Activated gamma-delta T cell treated with Interleukin-2 at 50 U/mL for 16 hours (primary cell): ENCODE data around the gene KRTAP19-5.
"Not testable (repeated sequence)": the region's sequence is repeated elsewhere in the genome, so short reads cannot be mapped to it uniquely, and the experiment has no call there.

Experiments used
- DNase-seq: peaks from one replicate; pipeline ENCODE4 v3.0.0-alpha.2; 2020

The KRTAP19-5 gene

DNA sequence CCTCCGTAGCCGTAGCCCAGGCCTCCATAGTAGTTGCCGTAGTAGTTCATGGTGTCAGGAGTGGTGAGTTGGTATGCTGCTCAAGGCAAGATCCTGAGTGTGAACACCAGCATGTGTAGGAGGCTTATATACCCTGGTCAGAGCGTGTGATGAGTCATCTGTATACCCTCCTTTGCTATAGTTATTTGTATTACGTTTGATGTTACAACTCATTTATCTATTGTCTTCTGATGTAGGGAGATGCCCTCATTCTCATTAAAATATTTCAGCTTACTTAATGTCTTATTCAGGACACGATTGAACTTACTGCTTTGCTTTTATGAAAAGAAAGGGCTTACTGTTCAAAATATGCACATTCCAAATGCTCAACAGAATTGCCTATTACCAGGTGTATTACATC, at the start of gene KRTAP19-5:
Gene KRTAP19-5, minus strand, starts transcription at position 101 of the 400 bp plus-strand sequence. Its CDS starts 51 bp downstream, at position 50.
- no peak for DNase-seq

- DNase-seq, result no peak
Measured at GRCh38 chr21:30541764-30542163, 39.8 kb upstream of the KRTAP19-5 start, which contains the start of gene KRTAP19-6. KRTAP19-6 (minus strand) TSS chr21:30541864; CDS start chr21:30541833, 31 bp downstream.

- DNase-seq, result no peak
Measured at GRCh38 chr21:30518876-30519275, 16.9 kb upstream of the KRTAP19-5 start.

DNA sequence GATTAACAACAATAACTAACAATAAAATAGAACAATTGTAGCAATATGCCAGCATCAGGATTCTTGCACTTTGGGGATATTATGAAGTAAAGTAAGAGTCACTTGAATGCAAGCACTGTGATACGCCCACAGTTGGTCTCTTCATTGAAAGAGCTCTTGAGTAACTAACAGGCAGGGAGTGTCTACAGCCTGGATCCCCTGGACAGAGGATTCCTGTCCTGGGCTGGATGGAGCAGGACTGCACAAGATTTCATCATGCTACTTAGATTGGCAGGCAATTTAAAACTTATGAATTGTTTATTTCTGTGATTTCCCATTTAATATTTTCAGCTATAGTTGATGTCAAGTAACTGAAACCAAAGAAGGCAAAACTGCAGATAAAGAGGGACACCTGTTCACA, 13.7 kb upstream of the KRTAP19-5 start:
- DNase-seq, result no peak

- DNase-seq, result not testable (repeated sequence)
Measured at GRCh38 chr21:30505621-30506205, 3.8 kb upstream of the KRTAP19-5 start.

GRCh38 chr21:30497065-30497464, 4.9 kb downstream of the KRTAP19-5 start, which contains the start of gene KRTAP19-4:
KRTAP19-4 (minus strand) TSS chr21:30497165; CDS start chr21:30497110, 55 bp downstream.
- no peak for DNase-seq

GRCh38 chr21:30491963-30492428, 9.9 kb downstream of the KRTAP19-5 start, which contains the start of gene KRTAP19-3:
KRTAP19-3 (minus strand) TSS chr21:30492013; CDS start chr21:30491957, 56 bp downstream.
- no peak for DNase-seq

- no peak for DNase-seq
Measured at GRCh38 chr21:30487336-30487735, 14.6 kb downstream of the KRTAP19-5 start, which contains the start of gene KRTAP19-2. KRTAP19-2 (minus strand) TSS chr21:30487436; CDS start chr21:30487348, 88 bp downstream.

DNA sequence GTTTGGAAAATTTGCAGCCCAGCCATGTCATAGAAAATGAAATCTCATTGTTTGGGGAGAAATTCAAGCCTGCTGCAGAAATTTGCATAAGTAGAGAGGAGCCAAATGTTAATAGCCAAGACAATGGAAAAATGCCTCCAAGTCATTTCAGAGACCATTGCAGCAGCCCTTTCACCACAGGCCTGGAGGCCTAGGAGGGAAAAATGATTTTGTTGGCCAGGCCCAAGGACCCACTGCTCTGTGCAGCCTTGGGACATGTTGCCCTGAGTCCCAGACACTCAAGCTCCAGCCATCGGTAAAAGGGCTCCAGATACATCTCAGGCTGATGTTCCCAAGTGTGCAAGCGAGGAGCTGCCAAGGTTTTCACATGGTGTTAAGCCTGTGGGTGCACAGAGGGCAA, 15.8 kb downstream of the KRTAP19-5 start:
- no peak for DNase-seq

DNA sequence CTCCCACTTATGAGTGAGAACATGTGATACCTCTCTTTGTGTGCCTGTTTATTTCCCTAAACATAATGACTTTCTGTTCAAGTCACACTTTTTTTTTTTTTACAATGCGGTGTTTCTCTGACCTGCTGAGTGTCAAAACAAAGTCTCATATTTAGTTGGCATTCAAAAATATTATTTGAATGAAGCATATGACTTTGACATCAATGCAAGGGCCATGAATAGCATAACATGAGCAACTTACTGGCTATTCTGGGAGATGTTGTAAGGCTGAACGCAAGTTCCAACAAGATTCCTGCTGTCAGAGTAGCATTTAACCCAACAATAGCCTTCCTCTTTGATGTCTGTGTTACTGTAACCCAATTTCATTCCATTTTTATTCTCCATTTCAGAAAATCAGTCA, 19.8 kb downstream of the KRTAP19-5 start:
- no peak for DNase-seq

DNA sequence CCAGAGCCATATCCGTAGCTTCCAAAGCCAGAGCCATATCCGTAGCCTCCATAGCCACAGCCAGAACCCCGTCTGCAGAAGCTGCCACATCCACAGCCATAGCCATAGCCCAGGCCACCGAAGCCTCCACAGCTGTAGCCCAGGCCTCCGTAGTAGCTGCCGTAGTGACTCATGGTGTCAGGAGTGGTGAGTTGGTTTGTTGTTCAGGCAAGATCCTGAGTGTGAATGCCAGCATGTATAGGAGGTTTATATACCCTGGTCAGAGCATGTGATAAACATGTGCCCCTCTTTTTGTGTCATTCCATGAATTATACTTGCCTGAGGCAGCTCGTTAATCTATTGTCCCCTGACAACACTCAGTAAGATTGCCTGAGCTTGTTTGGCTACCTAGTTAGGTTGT, 21.8 kb downstream of the KRTAP19-5 start, which contains the start of gene KRTAP19-1:
Gene KRTAP19-1, minus strand, starts transcription at position 223 of the 400 bp plus-strand sequence. Its CDS starts 50 bp downstream, at position 173.
- no peak for DNase-seq

- no peak for DNase-seq
Measured at GRCh38 chr21:30479259-30479658, 22.7 kb downstream of the KRTAP19-5 start.

GRCh38 chr21:30478004-30478403, 23.9 kb downstream of the KRTAP19-5 start:
- no peak for DNase-seq

DNA sequence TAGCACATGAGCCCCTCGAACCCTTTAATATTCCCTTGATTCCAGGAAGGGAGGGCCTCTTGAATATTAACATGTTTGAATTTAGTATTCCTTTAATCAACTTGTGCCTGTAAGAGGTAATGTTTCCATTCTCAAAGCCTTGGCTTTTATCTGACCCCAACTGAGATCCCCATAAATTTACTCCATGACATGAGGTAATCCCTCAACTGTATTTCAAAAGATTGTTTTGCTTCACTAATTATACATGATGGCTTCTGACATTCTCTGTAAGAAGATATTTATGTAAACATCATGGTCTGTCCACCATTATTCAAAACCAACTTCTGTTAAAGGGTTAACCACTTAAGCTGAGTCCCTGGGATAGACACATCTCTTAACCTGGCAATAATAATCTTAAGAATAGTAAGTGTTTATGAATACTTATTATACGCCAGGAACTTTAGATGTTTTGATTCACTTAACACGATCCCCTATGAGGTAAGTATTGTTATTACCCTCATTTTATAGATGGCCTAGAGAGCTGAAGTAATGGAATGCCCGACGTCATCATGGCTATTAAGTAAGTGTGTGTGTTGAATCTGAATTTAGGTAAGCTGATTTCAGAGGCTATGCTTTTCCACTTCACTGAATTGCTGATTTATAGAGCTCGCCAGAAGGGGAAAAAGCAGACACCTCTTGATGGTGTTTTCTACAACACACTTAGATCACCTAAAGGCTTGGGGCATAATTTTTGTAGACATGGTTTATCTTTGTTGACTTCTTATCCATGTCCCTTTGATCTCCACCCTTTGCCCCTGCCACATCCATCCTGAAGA, 32.8 kb downstream of the KRTAP19-5 start:
- DNase-seq, result no peak

GRCh38 chr21:30463713-30464112, 38.2 kb downstream of the KRTAP19-5 start:
- DNase-seq, result no peak
